Measurements from ENCODE around the gene RNMT. TPM values are rescaled to one million over a fixed set of nuclear protein-coding genes. Genes with fewer than 3 reads are reported as not detected.

Gene RNMT
- total and polyA plus RNA-seq, 2 of the 4 experiments (the other 2 are of a cell fraction) = 13.3 to 13.6 TPM

DNA sequence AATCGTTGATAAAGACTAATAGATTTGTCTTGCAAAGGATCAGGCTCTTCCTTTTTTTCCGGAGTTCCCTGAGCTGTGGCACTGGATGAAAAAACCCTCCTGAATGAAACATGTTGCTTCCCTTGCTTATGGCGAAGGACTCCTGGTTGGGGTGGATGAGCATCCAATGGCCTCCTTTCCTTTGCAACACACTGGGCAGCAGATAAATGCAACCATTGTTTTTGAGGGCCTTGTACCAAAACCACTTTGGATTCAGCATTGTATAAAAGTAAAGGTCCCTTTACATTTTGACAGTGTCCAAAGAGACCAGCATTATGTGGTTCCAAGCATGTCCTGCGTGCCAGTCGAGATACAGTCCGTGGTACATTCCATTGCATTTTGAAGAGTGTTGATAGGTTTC is 44.8 kb upstream of the RNMT start:
- Histone ChIP-seq H4K5ac (ENCODE audit: low read depth, low read length) (no peak overlapping the region), H3K18ac (ENCODE audit: low read depth, low read length) (no peak overlapping the region), H3K56ac (ENCODE audit: extremely low read depth, insufficient read depth, low read length) (no peak overlapping the region), H2BK5ac (ENCODE audit: low read depth, low read length, poor library complexity, severe bottlenecking) (no peak overlapping the region), H4K20me1 (ENCODE audit: insufficient read depth, low read length) (no peaks in the 10 kb centered on the region; the same call in 1 of the 2 replicates), H4K91ac (ENCODE audit: insufficient read depth, low read depth, low read length) (no peak overlapping the region), H2BK15ac (ENCODE audit: low read depth, low read length) (no peak overlapping the region), H3K4me3 (ENCODE audit: insufficient read depth, low read depth, low read length) (no peak overlapping the region), H3K4me1 (ENCODE audit: control insufficient read depth, insufficient read depth, low read length) (no peaks in the 10 kb centered on the region), H2BK120ac (ENCODE audit: low read depth, low read length) (no peak overlapping the region), H3K14ac (replicated peaks; ENCODE audit: low read depth, low read length) (no peak overlapping the region), H3K4me2 (ENCODE audit: low read depth, low read length) (no peak overlapping the region), H3K9me3 (ENCODE audit: control insufficient read depth, insufficient read depth, low read length) (no peaks in the 10 kb centered on the region; the same call in 1 of the 2 replicates), H3K4ac (ENCODE audit: low read depth, low read length) (no peak overlapping the region), H3K27me3 (ENCODE audit: control insufficient read depth, insufficient read depth, low read length) (no peaks in the 10 kb centered on the region), H3K9ac (ENCODE audit: low read depth, low read length) (no peak overlapping the region), H2BK20ac (ENCODE audit: low read depth, low read length) (no peak overlapping the region), H3K23ac (ENCODE audit: low read depth, low read length) (no peak overlapping the region), H2AFZ (replicated peaks; ENCODE audit: low read length, poor library complexity) (no peak overlapping the region), H2AK9ac (replicated peaks; ENCODE audit: low read depth, low read length, poor library complexity) (no peak overlapping the region), H3K27ac (ENCODE audit: insufficient read depth, low read length) (no peak overlapping the region), H3K9me1 (ENCODE audit: insufficient read depth, low read length) (no peaks in the 10 kb centered on the region), H4K8ac (ENCODE audit: low read depth in 2 of 2, low read length in 2 of 2) (no peak overlapping the region), H2AK5ac (ENCODE audit: low read depth, low read length) (no peak overlapping the region), H3K79me1 (ENCODE audit: low read depth in 1 of 2, low read length in 2 of 2) (peaks cover 11 to 16% of the 10 kb centered on the region in 2 experiments; a peak in 3 of 4 replicates), H3K36me3 (ENCODE audit: control insufficient read depth, insufficient read depth, low read length) (peaks cover 5% of the 10 kb centered on the region)
- DNase-seq = no peak
- in situ Hi-C loops (cut with MboI; ENCODE audit: low sequenced_read_pairs) = no loop called here
- dilution Hi-C loops (cut with HindIII; ENCODE audit: low sequenced_read_pairs, unreplicated experiment) = no loop called here
- POLR2A ChIA-PET (ENCODE audit: unreplicated experiment) = interaction anchor here (0.5 kb wide), 1 partner anchor 541 kb away, joined by 5 read pairs; no protein-coding TSS in a partner anchor
- intact Hi-C loops (cut with micrococcal nuclease) = no loop called here
- no TSS peak for BruUV-seq (replicated peaks)
- CTCF ChIA-PET = no interaction called here
- WGBS, 2 experiments (ENCODE audit: extremely low coverage in 2 of 2, insufficient read length in 1 of 2) = 80% methylated on average over 1 of the region's 6 CpGs; no CpG with 5 or more reads in 1 of the 2 experiments
- TF ChIP-seq BHLHE40 (IDR thresholded peaks at IDR 0.05; ENCODE audit: low read depth, low read length) (no peak), CEBPB (IDR thresholded peaks at IDR 0.05; ENCODE audit: low read depth, low read length) (no peak)
- TF ChIP-seq, protein P1, sequence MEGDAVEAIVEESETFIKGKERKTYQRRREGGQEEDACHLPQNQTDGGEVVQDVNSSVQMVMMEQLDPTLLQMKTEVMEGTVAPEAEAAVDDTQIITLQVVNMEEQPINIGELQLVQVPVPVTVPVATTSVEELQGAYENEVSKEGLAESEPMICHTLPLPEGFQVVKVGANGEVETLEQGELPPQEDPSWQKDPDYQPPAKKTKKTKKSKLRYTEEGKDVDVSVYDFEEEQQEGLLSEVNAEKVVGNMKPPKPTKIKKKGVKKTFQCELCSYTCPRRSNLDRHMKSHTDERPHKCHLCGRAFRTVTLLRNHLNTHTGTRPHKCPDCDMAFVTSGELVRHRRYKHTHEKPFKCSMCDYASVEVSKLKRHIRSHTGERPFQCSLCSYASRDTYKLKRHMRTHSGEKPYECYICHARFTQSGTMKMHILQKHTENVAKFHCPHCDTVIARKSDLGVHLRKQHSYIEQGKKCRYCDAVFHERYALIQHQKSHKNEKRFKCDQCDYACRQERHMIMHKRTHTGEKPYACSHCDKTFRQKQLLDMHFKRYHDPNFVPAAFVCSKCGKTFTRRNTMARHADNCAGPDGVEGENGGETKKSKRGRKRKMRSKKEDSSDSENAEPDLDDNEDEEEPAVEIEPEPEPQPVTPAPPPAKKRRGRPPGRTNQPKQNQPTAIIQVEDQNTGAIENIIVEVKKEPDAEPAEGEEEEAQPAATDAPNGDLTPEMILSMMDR (conservative IDR thresholded peaks at IDR 0.05; ENCODE audit: low read depth, low read length) = no peak
- no peak for ATAC-seq (ENCODE audit: low read depth)
